PC-9 (cell line): ENCODE results near the gene P2RX7.

Source experiments
- CTCF ChIP-seq: fragments of 200-600 bp; sonication (generic); conservative IDR thresholded peaks from 2 replicates; pipeline ENCODE4 v1.6.1; 2017; ENCODE audit warnings: mixed run types, antibody characterized with exemption, mild to moderate bottlenecking, moderate library complexity
- EZH2 ChIP-seq: fragments of 200-600 bp; sonication (generic); IDR thresholded peaks from 2 replicates; pipeline ENCODE4 v1.8.0; 2017; ENCODE audit warnings: antibody characterized with exemption, low read depth

GRCh38 chr12:121085506-121086353, 46.9 kb upstream of the P2RX7 start:
- TF ChIP-seq CTCF (no peak), EZH2 (no peak)
